ENCODE data around the gene REV3L. TPM values are rescaled to one million over a fixed set of nuclear protein-coding genes. Genes with fewer than 3 reads are reported as not detected.

The REV3L gene
- total RNA-seq, 4 donors from 2014 or later: 40.7 to 84.1 (median 52.6) TPM

DNA sequence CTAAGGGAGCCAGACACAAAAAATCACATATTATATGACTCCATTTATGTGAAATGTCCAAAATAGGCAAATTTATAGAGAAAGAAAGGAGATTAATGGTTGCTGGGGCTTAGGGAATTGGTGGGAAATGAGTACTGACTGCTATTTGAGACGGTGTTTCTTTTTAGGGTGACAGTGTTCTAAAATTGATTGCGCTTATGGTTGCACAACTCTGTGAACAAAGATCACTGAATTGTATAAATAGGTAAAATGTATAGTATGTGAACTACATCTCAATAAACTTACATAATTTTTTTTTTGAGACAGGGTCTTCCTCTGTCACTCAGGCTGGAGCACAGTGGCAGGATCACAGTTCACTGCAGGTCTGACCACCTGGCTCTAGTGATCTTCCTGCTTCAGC lies 45.4 kb downstream of the REV3L start:
- 94 to 98% methylated on average over 2 of the region's 2 CpGs for WGBS, 2 donors (ENCODE audit: low coverage in 1 of 2)
- Histone ChIP-seq H3K9me3 (no peaks in the 10 kb centered on the region), H3K36me3 (no peaks in the 10 kb centered on the region), H3K27ac (no peak overlapping the region), H3K4me3 (no peak overlapping the region), H3K4me1 (peaks cover under 1 to 23% (median 1%) of the 10 kb centered on the region in 3 donors), H3K27me3 (no peaks in the 10 kb centered on the region)
- ATAC-seq: no peak
- TF ChIP-seq EP300 (IDR thresholded peaks at IDR 0.05) (no peak), POLR2A (IDR thresholded peaks at IDR 0.05) (no peak), POLR2AphosphoS5 (IDR thresholded peaks at IDR 0.05) (no peak), CTCF (IDR thresholded peaks at IDR 0.05) (no peak)

GRCh38 chr6:111432511-111432910 lies 50.5 kb downstream of the REV3L start:
- no peak overlapping the region for H3K4me3 ChIP-seq
- TF ChIP-seq POLR2A (IDR thresholded peaks at IDR 0.05): no peak
- 85 to 100% methylated on average over 1 of the region's 1 CpG for WGBS, 2 donors (ENCODE audit: low coverage in 1 of 2)
- H3K4me1 ChIP-seq: peaks cover 3 to 22% (median 4%) of the 10 kb centered on the region in 3 donors
- H3K9me3 ChIP-seq: peaks cover 0 to 9% (median 0%) of the 10 kb centered on the region in 3 donors
- H3K27me3 ChIP-seq: no peaks in the 10 kb centered on the region
- H3K36me3 ChIP-seq: peaks cover 0 to 7% of the 10 kb centered on the region in 2 donors
- no peak for ATAC-seq
- no peak overlapping the region for H3K27ac ChIP-seq

GRCh38 chr6:111430605-111431376 lies 52.2 kb downstream of the REV3L start:
- Histone ChIP-seq H3K4me3 (no peak overlapping the region), H3K9me3 (peaks cover 0 to 9% (median 0%) of the 10 kb centered on the region in 3 donors), H3K4me1 (peaks cover 3 to 40% (median 4%) of the 10 kb centered on the region in 3 donors), H3K27ac (no peak overlapping the region), H3K27me3 (no peaks in the 10 kb centered on the region), H3K36me3 (peaks cover 0 to 7% of the 10 kb centered on the region in 2 donors)
- 84 to 86% methylated on average over 6 to 11 of the region's 11 CpGs for WGBS, 2 donors (ENCODE audit: low coverage in 1 of 2)
- ATAC-seq: no peak
- no peak for TF ChIP-seq EP300 (IDR thresholded peaks at IDR 0.05)
- TF ChIP-seq POLR2A (IDR thresholded peaks at IDR 0.05): no peak
- TF ChIP-seq CTCF (IDR thresholded peaks at IDR 0.05): no peak
- TF ChIP-seq POLR2AphosphoS5 (IDR thresholded peaks at IDR 0.05): no peak

- TF ChIP-seq POLR2A (IDR thresholded peaks at IDR 0.05): no peak
- TF ChIP-seq EP300 (IDR thresholded peaks at IDR 0.05): no peak
- TF ChIP-seq CTCF (IDR thresholded peaks at IDR 0.05): no peak
- TF ChIP-seq POLR2AphosphoS5 (IDR thresholded peaks at IDR 0.05): no peak
- Histone ChIP-seq H3K4me1 (peaks cover 3 to 48% (median 5%) of the 10 kb centered on the region in 3 donors), H3K27ac (no peak overlapping the region), H3K9me3 (peaks cover 0 to 9% (median 0%) of the 10 kb centered on the region in 3 donors), H3K36me3 (peaks cover 0 to 7% of the 10 kb centered on the region in 2 donors), H3K27me3 (no peaks in the 10 kb centered on the region), H3K4me3 (no peak overlapping the region)
- WGBS, 2 donors (ENCODE audit: low coverage in 1 of 2): 90 to 96% methylated on average over 9 to 13 of the region's 19 CpGs
- ATAC-seq: no peak
Observed at GRCh38 chr6:111429571-111429970, 53.4 kb downstream of the REV3L start.

- Histone ChIP-seq H3K27me3 (no peaks in the 10 kb centered on the region), H3K4me1 (peaks cover 6 to 56% (median 12%) of the 10 kb centered on the region in 3 donors), H3K9me3 (peaks cover 0 to 9% (median 0%) of the 10 kb centered on the region in 3 donors), H3K27ac (no peak overlapping the region), H3K36me3 (peaks cover 0 to 7% of the 10 kb centered on the region in 2 donors), H3K4me3 (no peak overlapping the region)
- WGBS, 2 donors (ENCODE audit: low coverage in 1 of 2): 29 to 63% methylated on average over 1 of the region's 1 CpG
- TF ChIP-seq EP300 (IDR thresholded peaks at IDR 0.05) (no peak), CTCF (IDR thresholded peaks at IDR 0.05) (no peak), POLR2A (IDR thresholded peaks at IDR 0.05) (no peak), POLR2AphosphoS5 (IDR thresholded peaks at IDR 0.05) (no peak)
- no peak for ATAC-seq
Observed at GRCh38 chr6:111428811-111429210, 54.2 kb downstream of the REV3L start.
